T-helper 9 cell (primary cell): ENCODE data around the gene ISX.

ENCODE experiments used
- DNase-seq: peaks from one replicate; pipeline ENCODE4 v3.0.0-alpha.2; 2020

Gene ISX

DNA sequence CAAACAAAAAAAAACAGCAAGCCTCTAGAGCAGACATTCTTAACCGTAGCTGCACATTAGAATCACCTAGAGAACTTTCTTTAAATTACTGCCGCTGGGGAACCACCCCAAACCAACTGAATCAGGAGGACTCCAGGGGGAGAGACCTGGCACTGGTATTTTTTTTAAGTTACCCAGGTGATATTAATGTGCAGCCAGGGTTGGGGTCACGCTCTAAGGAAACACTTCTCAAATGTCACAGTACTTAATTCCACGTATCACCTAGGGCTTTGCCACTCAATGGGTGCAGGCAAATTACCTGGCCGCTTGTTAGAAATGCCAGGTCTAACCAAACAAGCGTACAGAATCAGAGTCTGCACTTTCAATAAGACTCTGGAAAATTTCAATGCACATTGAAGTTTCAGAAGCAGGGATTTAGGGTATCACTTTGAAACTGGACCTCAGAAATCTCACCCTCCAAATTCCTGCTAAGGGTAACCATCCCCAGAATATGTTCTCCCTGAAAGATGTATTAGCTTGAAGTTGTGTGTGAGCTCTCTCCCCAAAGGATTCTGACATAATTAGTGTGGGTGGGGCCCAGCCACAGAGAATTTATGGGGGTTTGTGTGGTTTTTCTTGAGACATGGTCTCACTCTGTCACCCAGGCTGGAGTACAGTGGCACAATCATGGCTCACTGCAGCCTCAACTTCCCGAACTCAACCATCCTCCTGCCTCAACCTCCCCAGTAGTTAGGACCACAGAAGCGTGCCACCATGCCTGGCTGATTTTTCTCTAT, 12.7 kb upstream of the ISX start:
- no peak for DNase-seq

DNA sequence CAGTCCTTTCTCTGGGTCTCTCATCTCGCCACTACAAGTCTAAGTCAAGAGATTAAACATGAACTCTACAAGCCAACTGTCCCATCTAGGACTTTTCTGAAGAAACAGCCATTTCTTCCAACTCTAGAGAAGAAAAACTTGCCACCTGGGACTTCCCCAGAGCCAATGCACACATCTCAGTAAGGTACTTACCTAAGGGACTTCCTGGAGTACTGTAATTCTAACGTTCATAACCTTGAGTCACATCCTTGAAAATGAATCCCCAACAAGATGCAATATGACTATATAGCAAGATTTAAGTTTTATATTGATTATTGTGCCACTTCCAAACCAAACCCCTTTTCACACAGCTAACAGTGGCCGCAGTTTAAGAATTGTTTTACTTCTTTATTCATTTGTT, 11.9 kb upstream of the ISX start:
- no peak for DNase-seq

DNA sequence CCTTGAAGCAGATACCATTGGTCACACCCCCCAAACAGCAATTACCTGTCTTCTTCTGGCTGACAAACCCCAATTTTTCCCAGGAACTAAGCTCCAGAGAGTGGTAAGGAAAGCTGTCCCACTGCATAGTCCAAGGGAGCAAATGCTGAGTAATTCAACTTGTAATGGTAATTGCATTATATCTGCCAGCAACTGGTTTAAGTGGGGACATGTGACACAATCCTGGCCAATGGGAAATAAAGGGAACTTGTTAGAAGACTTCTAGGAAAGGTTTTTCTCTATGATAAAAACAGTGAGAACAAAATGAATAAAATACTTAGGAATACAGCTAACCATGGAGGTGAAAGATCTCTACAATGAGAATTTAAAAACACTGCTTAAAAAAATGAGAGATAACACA, 9.5 kb upstream of the ISX start:
- no peak for DNase-seq

DNA sequence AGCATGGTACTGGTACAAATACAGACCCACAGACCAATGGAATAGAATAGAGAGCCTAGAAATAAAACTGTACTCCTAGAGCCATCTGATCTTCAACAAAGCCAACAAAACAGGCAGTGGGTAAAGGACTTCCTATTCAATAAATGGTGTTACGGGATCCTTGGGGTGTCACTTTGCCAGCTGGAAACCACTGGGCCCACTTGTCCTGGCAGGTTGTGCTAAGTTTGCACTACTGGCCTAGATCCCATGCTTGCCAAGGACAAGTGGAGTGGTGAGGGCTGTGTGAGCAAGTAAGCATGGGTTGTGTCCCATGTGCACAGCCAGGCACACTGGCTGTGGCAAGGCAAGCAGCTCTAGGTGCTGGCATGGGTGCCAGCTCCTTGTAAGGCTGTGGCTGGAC, 8.8 kb upstream of the ISX start:
- DNase-seq: no peak

DNA sequence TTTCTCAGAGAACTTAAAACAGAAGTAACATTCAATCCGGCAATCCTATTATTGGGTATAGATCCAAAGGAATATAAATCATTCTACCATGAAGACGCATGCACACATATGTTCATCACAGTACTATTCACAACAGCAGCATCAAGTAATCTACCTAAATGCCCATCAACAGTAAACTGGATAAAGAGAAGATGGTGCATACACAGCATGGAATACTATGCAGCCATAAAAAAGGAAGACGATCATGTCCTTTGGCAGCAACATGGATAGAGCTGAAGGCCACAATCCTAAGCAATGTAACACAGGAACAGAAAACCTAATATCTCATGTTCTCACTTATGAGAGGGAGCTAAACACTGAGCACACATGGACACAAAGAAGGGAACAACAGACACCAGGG, 6.3 kb upstream of the ISX start:
- no peak for DNase-seq

DNA sequence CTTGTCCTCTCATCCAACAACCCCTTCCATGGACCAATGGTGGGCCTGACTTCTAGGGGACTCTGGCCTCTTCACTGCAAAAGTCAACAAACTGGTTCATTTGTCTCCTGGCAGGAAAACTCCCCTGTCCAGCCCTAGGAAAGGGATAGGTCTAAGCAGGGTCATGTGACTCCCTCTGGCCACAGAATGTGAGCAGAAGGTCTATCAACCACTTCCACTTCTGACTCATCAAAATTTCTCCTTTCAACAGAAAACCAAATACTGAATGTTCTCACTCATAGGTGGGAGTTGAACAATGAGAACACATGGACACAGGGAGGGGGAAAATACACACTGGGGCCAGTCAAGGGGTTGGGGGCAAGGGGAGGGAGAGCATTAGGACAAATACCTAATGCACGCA, 1.3 kb upstream of the ISX start:
- DNase-seq: no peak

DNA sequence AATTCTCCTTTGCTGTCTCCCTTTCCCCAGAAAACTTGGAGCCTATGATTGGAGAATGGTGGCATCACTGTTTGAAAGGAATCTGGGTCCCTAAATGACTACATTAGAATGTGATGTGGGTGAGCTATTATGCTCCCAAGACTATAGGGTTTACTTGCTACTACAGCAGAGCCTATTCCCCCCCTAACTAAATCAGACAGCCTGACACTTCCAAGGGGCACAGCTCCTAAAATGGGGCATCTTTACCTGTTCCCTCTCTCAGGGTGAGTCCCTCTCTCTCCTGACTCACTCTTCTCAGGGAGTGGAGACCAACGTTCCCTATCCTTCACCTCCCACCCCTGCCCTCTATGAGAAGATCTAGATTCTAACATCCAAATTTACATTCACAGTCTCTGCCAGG, 775 bp upstream of the ISX start:
- DNase-seq: no peak

DNA sequence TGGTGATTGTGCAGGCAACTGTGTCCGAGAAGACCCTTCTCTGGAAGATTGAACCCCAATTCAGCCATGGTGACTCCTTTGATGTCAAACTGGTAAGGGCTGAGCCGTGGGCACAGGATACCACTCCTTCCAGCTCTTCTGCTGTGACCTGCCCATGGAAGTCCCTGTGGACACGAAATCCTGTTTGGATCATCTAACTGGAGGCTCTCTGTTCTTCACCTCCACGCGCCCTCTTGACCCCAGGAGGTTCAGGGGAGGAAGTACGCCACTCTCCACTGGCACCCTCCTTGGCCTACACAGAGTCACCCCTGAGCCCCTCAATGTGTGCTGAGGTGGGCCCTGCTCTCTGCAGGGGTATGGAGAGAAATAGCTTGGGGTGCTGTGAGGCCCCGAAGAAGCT, 810 bp downstream of the ISX start:
- no peak for DNase-seq

DNA sequence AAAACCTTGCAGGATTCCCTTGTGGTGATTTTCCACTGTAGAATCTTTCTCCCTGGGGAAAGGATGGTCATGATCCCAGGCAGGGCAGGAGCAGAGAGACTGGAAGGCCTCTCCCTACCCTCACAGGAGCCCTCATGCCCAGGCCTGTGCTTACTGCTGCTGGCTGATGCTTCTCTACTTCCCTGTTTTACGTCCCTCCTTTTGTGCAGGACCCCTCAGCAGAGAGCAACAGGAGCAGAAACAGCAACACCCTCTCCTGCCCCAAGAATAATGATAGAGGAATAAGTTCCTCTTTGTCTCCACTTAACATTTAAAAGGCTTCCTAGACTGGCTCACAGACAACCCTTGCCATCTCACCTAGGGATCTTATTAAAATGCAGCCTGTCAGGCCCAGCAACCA, 3.6 kb downstream of the ISX start:
- DNase-seq: no peak

DNA sequence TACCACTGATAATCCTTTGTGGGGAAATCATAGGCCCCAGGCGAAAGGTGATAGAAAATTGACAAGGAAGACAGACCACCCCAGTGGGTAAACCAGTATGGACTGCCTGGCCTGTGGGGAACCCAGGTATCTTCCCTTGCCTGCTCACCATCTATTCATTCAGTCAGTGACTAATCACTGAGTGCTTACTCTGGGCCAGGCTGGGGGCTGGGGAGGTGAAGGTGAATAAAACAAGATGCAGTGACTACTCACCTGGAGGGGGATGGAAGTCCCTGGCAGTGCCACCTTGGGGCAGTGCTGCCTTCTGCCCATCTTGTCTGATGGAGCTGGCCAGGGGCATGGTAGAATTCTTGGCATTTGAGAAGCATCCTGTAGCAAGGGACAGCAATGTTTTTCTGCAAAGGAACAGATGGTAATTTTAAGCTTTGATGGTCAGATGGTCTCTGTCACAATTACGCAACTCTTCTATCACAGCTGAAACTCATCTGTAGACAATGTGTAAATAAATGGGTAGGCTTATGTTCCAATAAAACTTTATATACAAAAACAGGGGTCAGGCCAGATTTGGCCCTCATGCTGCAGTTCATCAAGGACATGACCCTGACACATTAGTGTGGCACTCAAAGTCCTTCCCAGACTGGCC, 4.6 kb downstream of the ISX start:
- no peak for DNase-seq

DNA sequence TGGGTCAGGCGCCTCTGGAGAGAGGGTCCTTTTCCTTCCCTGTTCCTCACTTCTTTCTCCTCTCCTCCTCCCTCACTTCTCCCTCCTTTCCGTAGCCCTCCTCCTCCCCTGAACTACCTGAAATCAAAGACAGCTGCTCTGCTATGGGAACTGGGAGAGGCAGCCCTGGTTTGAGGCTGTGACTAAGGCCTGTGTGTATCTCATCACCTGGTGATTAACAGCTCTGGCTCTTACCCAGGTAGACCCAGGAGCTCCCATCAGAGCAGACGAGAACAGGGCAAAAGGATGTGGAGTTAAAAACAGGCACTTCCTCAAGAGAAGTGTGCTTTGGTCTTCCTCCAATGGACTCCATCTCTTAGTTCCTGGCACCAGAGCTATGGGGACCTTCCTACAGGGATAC, 5.8 kb downstream of the ISX start:
- DNase-seq: no peak

DNA sequence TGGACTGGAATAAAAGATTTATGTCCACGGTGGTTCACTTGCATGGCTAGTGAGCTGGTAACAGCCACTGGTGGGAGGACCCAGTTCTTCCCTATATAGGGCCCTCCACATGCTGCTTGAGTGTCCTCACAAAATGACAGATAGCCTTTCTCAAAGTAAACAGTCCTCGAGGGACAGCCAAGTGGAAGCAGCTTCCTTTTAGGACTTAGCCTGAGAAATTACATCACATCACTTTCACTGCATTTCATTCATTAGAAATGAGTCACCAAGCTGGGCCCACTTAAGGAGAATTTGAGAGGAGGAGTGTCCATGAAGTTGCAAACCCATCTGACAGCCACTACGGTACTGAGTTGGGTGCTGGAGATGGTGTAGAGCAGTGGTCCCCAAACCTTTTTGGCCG, 7.0 kb downstream of the ISX start:
- no peak for DNase-seq

DNA sequence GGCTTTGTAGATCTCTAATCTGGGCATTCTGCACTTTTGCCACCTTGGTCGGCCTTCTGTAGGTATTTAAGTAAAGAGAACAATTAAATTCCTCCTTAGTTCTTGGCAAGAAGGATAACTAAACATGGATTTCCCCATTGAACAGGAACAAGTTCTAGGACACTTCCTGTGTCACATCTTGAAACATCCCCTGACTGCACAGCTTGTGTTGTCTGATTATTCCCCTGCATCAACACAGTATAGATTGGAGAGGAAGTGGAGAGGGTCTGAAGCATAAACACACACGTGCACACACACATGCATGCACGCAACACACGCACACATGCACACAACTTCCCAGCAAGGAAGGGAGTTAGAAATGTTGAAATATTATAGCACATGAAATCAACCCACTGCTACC, 8.6 kb downstream of the ISX start:
- DNase-seq: no peak

DNA sequence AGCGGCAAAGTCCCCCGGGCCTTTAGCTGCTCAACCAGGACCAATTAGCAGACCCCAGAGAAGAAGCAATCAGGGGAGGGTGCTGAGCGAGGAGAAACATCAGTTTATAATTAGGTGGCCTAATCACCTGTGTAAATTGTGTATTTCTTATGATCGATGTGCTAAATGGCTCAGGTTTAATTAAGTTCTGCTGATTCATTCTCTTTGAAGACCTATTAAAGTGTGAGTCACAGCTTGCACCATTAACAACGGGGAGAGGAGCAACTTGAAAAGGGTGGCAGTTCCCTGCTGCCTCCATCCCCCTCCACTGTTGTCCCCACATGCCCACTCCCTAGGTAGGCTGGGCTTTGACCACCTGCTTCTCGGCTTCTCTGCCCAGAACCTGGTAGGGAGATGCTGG, 10.7 kb downstream of the ISX start:
- no peak for DNase-seq

DNA sequence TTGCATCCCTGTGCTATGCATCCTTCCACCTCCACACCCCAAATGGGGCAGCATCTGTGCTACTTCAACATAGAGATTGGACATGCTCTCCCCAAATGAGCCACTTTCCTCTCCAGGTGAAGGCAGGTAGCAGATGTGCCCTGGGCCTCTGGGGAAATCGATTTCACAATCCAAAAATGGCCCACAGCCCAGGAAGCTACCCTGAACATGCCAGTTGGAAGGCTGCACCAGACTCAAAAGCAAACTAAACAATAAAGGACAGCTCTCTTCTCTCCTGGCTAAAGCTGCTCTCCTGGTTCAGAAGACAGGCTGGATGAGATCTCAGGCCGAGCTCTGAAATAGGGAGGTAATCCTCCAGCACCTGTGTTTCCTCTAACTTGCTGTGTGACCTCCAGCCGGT, 19.7 kb downstream of the ISX start:
- no peak for DNase-seq

DNA sequence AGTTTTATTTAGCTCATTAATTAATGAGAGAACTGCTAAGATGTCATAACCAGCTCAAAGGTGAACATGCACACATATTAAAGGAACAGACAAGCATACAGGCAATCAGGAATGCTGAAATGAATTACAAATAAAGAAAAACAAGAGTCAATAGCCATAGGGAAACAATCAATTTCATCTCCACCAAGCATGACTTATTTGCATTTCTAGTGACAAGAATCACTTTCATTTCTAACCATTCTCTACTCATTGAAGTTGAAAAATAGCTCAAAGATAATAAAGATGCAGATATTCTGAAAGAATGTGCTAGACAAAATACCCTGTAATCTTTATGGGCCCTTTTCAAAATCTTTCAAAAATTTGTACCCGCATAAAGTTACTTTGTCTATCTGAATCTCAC, 23.2 kb downstream of the ISX start:
- no peak for DNase-seq

DNA sequence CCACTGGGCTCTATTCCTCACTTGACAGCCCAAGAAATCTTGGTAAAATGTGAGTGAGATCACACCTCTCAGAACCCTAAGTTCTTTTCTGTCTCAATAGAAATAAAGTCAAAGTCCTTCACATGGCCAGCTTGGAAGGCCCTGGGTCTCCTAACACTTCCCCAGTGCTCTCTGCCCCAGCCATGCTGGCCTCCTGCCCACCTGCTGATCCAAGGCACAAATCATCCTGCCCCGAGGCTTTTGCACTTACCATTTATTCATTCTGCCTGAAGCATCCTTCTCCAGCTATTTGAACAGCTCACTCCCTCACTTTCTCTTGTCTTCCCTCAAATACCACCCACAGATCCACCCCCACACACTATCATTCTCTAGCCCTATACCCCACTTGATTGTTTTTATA, 26.4 kb downstream of the ISX start:
- no peak for DNase-seq

DNA sequence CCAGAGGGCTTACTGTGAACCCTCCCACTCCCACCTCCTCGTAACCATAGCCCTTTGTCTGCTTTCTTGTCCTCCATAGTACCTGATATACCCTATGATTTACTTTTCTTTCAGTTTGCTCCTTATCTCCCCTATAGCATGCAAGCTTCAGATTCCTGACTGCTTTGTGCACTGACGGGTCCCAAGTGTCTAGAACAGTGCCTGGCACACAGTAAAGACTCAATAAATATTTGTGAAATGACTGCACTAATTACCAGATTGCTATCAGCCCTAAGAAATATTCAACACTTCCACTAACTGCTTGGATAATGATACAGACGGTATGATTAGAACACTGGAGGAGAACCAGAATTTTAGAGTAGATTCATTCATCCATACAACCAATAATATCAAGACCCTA, 33.0 kb downstream of the ISX start:
- DNase-seq: no peak

DNA sequence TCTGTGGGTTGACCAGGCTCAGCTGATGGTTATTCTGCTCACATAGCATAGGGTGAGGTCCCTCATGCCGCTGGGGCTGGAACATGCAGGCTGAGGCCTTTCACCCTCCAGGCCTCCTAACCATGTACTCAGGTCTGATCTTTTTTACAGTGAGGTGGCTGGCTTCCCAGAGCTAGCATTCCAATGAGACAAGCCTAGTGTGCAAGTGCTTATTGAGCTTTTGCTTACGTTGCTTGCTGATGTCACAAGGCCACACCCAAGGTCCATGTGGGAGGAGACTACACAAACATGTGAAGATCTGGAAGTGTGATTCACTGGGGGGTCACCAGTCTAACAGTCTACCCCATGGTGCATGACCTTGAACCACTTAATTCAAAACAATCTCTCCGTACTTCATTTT, 33.9 kb downstream of the ISX start:
- no peak for DNase-seq

DNA sequence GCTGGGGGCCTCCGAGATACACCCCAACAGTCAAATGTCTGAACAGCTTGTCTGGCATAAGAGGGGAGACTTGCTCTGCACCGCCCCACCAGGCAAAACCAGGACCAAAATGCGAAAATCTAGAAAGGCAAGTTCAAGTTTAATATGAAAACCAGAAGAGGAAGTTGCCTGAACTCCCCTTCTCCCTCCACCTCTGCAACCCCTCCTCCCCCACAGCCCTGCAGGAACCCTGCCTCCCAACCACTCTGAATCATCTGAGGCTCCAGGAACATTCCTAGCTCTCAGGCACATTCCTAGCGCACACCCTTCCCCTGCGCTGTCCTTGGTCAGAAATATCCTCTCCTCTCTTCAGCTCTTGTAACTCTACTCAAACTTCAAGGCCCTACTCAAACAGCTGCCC, 36.7 kb downstream of the ISX start:
- no peak for DNase-seq

DNA sequence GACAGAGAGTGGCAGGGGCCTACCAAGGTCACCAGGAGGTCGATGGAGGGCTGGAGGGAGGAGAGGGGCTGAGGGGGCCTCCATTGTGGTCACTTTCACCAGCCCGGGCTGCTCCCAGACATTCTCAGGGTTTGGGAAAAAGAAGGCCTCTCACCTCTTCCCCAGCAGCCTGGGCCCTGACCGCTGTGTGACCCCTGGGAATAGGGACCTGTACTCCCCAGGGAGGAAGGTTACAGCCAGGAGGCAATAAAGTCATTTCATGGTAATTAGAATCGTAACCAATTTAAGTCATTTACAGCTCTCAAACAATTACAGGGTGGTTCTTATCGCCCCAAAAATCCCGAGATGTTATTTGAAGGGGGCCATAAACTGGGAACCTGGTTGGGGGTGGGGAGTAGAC, 37.8 kb downstream of the ISX start:
- no peak for DNase-seq

DNA sequence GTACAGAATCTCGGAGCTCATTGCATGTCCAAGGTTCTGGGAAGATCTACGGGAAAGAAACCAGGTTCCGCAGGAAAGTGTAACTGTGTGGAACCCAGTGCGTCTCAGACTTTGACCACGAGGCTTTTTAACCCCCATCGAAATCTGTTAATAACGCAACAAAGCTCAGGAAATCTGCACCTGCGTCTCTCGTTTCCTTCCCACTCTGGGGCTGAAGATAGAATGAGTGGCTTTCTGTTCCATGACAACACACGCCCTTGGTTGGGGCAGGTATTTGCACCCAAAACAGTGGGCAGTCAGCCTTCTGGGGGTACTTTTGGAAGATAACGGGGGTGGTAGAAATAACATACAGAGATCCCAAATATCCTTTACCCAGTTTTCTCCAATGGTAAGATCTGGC, 38.5 kb downstream of the ISX start:
- DNase-seq: no peak

DNA sequence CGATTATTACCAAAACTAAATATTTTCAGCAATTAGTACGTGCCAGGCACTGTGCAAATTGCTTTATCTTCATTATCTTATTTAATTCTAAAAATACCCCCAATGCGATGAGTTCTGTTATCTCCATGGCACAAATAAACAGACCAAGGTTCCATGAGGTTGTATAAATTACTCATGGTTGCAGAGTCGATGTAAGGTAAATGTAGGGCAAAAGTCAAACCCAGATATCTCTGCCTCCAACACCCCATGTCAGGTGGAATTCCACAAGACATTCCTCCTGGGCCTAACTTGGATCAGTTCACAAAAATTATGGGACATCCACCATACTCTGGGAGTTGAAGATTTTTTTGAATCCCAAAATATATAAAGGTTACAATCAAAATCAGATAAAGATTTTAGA, 43.7 kb downstream of the ISX start:
- no peak for DNase-seq

DNA sequence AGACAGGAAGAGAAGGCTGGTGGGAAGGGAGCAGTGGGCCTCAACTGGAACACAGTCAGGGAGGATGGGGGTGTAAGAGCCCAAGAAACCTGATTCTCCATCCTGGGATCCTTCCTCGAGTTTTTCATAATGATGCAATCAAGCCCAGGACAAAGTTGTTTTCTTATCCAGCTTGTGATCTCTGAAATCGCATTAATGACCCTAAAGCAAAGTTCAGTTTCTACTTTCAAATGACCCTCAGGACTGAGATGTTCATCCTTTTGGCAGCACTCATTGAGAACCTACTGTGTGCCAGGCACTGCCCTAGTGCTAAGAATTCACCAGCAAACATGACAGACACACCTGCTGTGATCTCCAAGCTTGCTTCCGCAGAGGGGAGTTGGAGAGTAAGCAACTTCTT, 45.3 kb downstream of the ISX start:
- DNase-seq: no peak

DNA sequence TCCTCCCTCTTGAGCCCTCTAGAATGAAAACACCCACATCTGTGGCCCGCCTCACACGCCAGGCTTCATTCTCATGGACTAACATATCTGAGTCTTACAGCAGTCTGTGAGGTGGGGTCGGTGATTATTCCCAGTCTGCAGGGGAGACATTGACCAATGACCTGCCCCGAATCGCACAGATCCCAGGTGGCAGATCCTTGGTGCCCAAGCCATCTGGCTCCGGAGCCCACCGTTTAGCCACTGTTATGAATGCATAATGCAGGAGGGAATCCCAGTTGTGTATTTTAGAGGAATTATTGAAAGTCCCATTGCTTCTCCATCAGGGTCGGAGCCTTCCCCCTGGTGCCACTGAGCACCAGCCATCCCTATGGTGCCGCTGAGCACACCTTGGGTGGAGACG, 47.4 kb downstream of the ISX start:
- no peak for DNase-seq
